GM23248 (cell line): ENCODE measurements around the gene ACACB. TPM values are rescaled to one million over a fixed set of nuclear protein-coding genes. Genes with fewer than 3 reads are reported as not detected.

ENCODE experiments used
- DNase-seq: peaks from one replicate; pipeline ENCODE4 v3.0.0-alpha.2; 2015
- H2AFZ ChIP-seq: fragments of 200-600 bp; sonication (generic); 2 replicates; pipeline ENCODE4 v1.6.1; 2016; ENCODE audit warnings: antibody characterized with exemption
- H3F3A ChIP-seq: fragments of 200-600 bp; sonication (generic); 2 replicates; pipeline ENCODE4 v1.6.1; 2016; ENCODE audit warnings: mild to moderate bottlenecking, antibody characterized with exemption, mixed run types; ENCODE audit not compliant: insufficient read depth
- H3K27ac ChIP-seq: fragments of 200-600 bp; sonication (generic); 2 replicates; pipeline ENCODE4 v1.5.1; 2016; ENCODE audit warnings: mild to moderate bottlenecking
- H3K27me3 ChIP-seq: fragments of 200-600 bp; sonication (generic); replicated peaks from 2 replicates; pipeline ENCODE4 v1.6.1; 2016; ENCODE audit warnings: mild to moderate bottlenecking; ENCODE audit not compliant: insufficient read depth
- H3K36me3 ChIP-seq: fragments of 200-600 bp; sonication (generic); 2 replicates; pipeline ENCODE4 v1.6.1; 2016; ENCODE audit warnings: low read depth, mild to moderate bottlenecking
- H3K4me1 ChIP-seq: fragments of 200-600 bp; sonication (generic); 2 replicates; pipeline ENCODE4 v1.6.1; 2016; ENCODE audit warnings: mild to moderate bottlenecking; ENCODE audit not compliant: insufficient read depth
- H3K4me2 ChIP-seq: fragments of 200-600 bp; sonication (generic); one replicate; pipeline ENCODE4 v1.6.1; 2016; ENCODE audit warnings: mild to moderate bottlenecking; ENCODE audit not compliant: unreplicated experiment
- H3K4me3 ChIP-seq: fragments of 200-600 bp; sonication (generic); 2 replicates; pipeline ENCODE4 v1.5.1; 2016; ENCODE audit warnings: mild to moderate bottlenecking
- H3K79me2 ChIP-seq: fragments of 200-600 bp; sonication (generic); 2 replicates; pipeline ENCODE4 v1.6.1; 2016; ENCODE audit warnings: mild to moderate bottlenecking; ENCODE audit not compliant: insufficient read depth
- H3K9ac ChIP-seq: fragments of 200-600 bp; sonication (generic); 2 replicates; pipeline ENCODE4 v1.6.1; 2016; ENCODE audit warnings: mild to moderate bottlenecking
- H3K9me2 ChIP-seq: fragments of 200-600 bp; sonication (generic); 2 replicates; pipeline ENCODE4 v1.6.1; 2016; ENCODE audit warnings: mixed run types, mild to moderate bottlenecking, moderate library complexity; ENCODE audit not compliant: insufficient read depth
- H3K9me3 ChIP-seq: fragments of 200-600 bp; sonication (generic); one replicate; pipeline ENCODE4 v1.6.1; 2017; ENCODE audit warnings: low read depth
- H4K20me1 ChIP-seq: fragments of 200-600 bp; sonication (generic); 2 replicates; pipeline ENCODE4 v1.6.0; 2016; ENCODE audit not compliant: insufficient read depth
- EZH2 ChIP-seq: fragments of 200-600 bp; sonication (generic); IDR thresholded peaks from 2 replicates; pipeline ENCODE4 v1.6.1; 2018; ENCODE audit warnings: antibody characterized with exemption, mild to moderate bottlenecking; ENCODE audit not compliant: insufficient read depth, poor library complexity, severe bottlenecking
- EZH2phosphoT487 ChIP-seq: fragments of 200-600 bp; sonication (generic); IDR thresholded peaks from 2 replicates; pipeline ENCODE4 v1.6.1; 2018; ENCODE audit warnings: antibody characterized with exemption, moderate library complexity, mild to moderate bottlenecking, low read depth; ENCODE audit not compliant: insufficient read depth
- WGBS, 2 experiments: methylation state at CpG; one replicate each; pipeline ENCODE4 v1.1.6; 2015 to 2017; ENCODE audit warnings: low lambda C conversion rate in 2 of 2, low coverage in 1 of 2; ENCODE audit errors: missing lambda C conversion rate in 2 of 2; 5-methylcytosine and 5-hydroxymethylcytosine counted together
- in situ Hi-C: fragments of 300-500 bp; cut with MboI; formaldehyde crosslinking; loops from 2 replicates; pipeline ENCODE4 v1.15.0; 2020
- polyA plus RNA-seq: library from polyadenylated mRNA; unstranded; fragments of >200 nt; fragmentation: Nextera tagmentation; extraction: Ambion mirVana; gene quantifications from 2 replicates; pipeline ENCODE4 v1.2.1, GENCODE V29; 2016
- total RNA-seq: library from RNA; depleted of rRNA; stranded (reverse); fragments of >200 nt; shearing (Covaris generic); gene quantifications from 2 replicates; pipeline ENCODE4 v1.2.3, GENCODE V29; 2014

ACACB gene
- total and polyA plus RNA-seq, 2 experiments from 2014 or later = 0.66 to 4.1 TPM

DNA sequence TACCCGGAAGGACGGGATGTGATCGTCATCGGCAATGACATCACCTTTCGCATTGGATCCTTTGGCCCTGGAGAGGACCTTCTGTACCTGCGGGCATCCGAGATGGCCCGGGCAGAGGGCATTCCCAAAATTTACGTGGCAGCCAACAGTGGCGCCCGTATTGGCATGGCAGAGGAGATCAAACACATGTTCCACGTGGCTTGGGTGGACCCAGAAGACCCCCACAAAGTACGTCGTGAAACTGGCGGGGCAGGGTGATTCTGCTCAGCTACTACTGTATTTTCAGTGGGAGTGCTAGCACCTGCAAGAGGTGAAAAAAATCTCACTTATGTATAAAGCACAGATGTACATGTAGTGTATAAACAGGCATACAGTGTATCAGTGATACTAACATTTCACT is 129.8 kb downstream of the ACACB start:
- H3K4me1 ChIP-seq = no peaks in the 10 kb centered on the region
- DNase-seq = no peak
- TF ChIP-seq EZH2phosphoT487 (no peak), EZH2 (no peak)
- H3K4me2 ChIP-seq = no peak overlapping the region
- H3K4me3 ChIP-seq = no peak overlapping the region
- WGBS, 2 experiments = 91% methylated on average over 15 of the region's 15 CpGs
- H3K79me2 ChIP-seq = no peaks in the 10 kb centered on the region
- no peak overlapping the region for H2AFZ ChIP-seq
- no peaks in the 10 kb centered on the region for H3K36me3 ChIP-seq
- no peaks in the 10 kb centered on the region for H3F3A ChIP-seq
- no peaks in the 10 kb centered on the region for H3K27me3 ChIP-seq
- H3K9me2 ChIP-seq = no peaks in the 10 kb centered on the region
- H3K9ac ChIP-seq = no peak overlapping the region
- H3K27ac ChIP-seq = no peak overlapping the region
- in situ Hi-C loops = no loop called here
- H4K20me1 ChIP-seq = no peaks in the 10 kb centered on the region
- H3K9me3 ChIP-seq = no peaks in the 10 kb centered on the region

DNA sequence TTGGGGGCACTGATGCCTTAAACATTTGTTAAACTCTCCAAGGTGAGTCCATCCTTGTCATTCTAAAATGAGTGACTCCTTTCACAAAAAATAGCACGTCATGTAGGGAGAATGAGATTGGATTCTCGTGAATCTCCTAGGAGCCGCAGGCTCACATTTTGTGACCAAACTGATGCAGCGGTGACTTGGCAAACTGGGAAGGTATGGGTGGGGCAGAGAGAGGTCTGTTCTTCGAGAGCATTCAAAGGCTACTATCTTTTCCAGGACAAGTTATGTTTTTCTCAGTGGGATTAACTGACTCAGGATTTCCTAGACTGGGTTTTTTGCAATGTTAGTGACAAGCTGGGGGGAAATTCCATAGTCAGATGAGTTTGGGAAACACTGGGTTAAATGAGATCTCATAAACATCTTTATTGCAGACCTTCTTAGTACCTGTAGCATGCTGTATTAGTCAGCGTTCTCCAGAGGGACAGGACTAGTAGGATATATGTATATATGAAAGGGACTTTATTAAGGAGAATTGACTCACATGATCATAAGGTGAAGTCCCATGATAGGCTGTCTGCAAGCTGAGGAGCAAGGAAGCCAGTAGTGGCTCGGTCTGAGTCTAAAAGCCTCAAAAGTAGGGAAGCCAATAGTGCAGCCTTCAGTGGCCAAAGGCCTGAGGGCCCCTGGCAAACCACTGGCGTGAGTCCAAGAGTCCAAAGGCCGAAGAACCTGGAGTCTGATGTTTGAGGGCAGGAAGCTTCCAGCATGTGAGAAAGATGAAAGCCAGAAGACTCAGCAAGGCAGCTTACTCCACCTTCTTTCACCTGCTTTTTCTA is 131.7 kb downstream of the ACACB start:
- Histone ChIP-seq H3F3A (no peaks in the 10 kb centered on the region), H3K4me2 (no peak overlapping the region), H3K4me1 (no peaks in the 10 kb centered on the region), H3K9me3 (no peaks in the 10 kb centered on the region), H3K4me3 (no peak overlapping the region), H3K36me3 (no peaks in the 10 kb centered on the region), H3K27ac (no peak overlapping the region), H2AFZ (no peak overlapping the region), H4K20me1 (no peaks in the 10 kb centered on the region), H3K9ac (no peak overlapping the region), H3K27me3 (no peaks in the 10 kb centered on the region), H3K9me2 (no peaks in the 10 kb centered on the region), H3K79me2 (no peaks in the 10 kb centered on the region)
- 70 to 72% methylated on average over 9 of the region's 9 CpGs for WGBS, 2 experiments
- in situ Hi-C loops = no loop called here
- DNase-seq = no peak
- TF ChIP-seq EZH2 (no peak), EZH2phosphoT487 (no peak)

DNA sequence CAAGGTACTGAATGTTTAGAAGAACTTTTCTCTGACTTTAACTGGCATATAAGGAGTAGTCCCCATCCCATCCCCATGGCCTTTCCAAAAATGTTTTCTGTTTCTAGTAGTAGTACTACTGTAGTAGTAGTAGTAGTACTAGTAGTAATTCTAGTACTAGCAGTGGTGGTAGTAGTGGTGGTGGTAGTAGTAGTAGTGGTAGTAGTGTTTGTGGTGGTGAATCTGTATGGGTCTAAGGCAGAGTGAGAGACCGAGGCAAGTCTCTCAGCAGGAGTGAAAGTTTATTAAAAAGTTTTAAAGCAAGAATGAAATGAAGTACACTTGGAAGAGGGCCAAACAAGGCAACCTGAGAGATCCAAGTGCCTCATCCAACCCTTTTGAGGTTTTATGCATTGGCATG is 134.1 kb downstream of the ACACB start:
- Histone ChIP-seq H3K4me3 (no peak overlapping the region), H3K27me3 (no peaks in the 10 kb centered on the region), H3K4me2 (no peak overlapping the region), H3K9me2 (no peaks in the 10 kb centered on the region), H3K4me1 (no peaks in the 10 kb centered on the region), H3K79me2 (no peaks in the 10 kb centered on the region), H3K9ac (no peak overlapping the region), H3K36me3 (no peaks in the 10 kb centered on the region), H4K20me1 (no peaks in the 10 kb centered on the region), H3F3A (no peaks in the 10 kb centered on the region), H3K27ac (no peak overlapping the region), H3K9me3 (no peaks in the 10 kb centered on the region), H2AFZ (no peak overlapping the region)
- in situ Hi-C loops = no loop called here
- no peak for TF ChIP-seq EZH2
- 86 to 90% methylated on average over 1 of the region's 1 CpG for WGBS, 2 experiments
- no peak for DNase-seq

DNA sequence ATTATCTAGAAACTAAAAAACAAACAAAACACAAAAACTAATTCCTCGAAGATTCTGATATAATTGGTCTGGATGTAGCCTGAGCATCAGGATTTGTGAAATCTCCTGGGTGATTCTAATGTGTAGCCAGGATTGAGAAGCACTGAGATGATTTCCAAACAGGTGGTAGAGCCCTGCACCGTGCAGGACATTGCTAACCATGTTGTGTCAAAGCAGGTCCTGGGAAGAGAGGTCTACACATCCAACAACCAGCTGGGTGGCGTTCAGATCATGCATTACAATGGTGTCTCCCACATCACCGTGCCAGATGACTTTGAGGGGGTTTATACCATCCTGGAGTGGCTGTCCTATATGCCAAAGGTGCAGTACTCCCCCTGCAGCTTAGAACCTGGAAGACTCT is 136.4 kb downstream of the ACACB start:
- no peak overlapping the region for H3K4me3 ChIP-seq
- no peak overlapping the region for H3K27ac ChIP-seq
- no peaks in the 10 kb centered on the region for H4K20me1 ChIP-seq
- H3K4me2 ChIP-seq = no peak overlapping the region
- TF ChIP-seq EZH2 (no peak), EZH2phosphoT487 (no peak)
- no peaks in the 10 kb centered on the region for H3K36me3 ChIP-seq
- no peak overlapping the region for H3K9ac ChIP-seq
- H3K9me3 ChIP-seq = no peaks in the 10 kb centered on the region
- no peaks in the 10 kb centered on the region for H3F3A ChIP-seq
- H2AFZ ChIP-seq = no peak overlapping the region
- WGBS, 2 experiments = 49 to 51% methylated on average over 4 of the region's 4 CpGs
- no peaks in the 10 kb centered on the region for H3K4me1 ChIP-seq
- no peaks in the 10 kb centered on the region for H3K79me2 ChIP-seq
- H3K27me3 ChIP-seq = no peaks in the 10 kb centered on the region
- no peaks in the 10 kb centered on the region for H3K9me2 ChIP-seq
- no peak for DNase-seq
- in situ Hi-C loops = no loop called here
